Stimulated activated CD8-positive, alpha-beta memory T cell treated with anti-CD3 and anti-CD28 coated beads, Interleukin-7, amount 100 ng/mL, for 48 hours (primary cell): Measurements from ENCODE around the gene CASP6.

Experiments used
- DNase-seq, 2 donors: peaks; one replicate each; pipeline ENCODE4 v3.0.0-alpha.2; 2020; ENCODE audit warnings: low read depth in 1 of 2; ENCODE audit errors: extremely low read depth in 1 of 2

CASP6 gene

GRCh38 chr4:109702950-109703663 is at the start of gene CASP6:
TSS of gene CASP6 (minus strand) at chr4:109703445. CDS start at chr4:109703395, 50 bp downstream.
- peak; percentile 44 to 53 for DNase-seq

- no peak for DNase-seq
Observed at GRCh38 chr4:109752525-109752924, 49.3 kb upstream of the CASP6 start.

GRCh38 chr4:109751852-109752251 is 48.6 kb upstream of the CASP6 start:
- DNase-seq: no peak

GRCh38 chr4:109750652-109751244 is 47.5 kb upstream of the CASP6 start:
- no peak for DNase-seq

- DNase-seq: no peak
Observed at GRCh38 chr4:109749388-109750082, 46.3 kb upstream of the CASP6 start.

GRCh38 chr4:109748114-109748513 is 44.9 kb upstream of the CASP6 start:
- no peak for DNase-seq

GRCh38 chr4:109746728-109747127 is 43.5 kb upstream of the CASP6 start:
- no peak for DNase-seq

GRCh38 chr4:109745830-109746229 is 42.6 kb upstream of the CASP6 start:
- no peak for DNase-seq

GRCh38 chr4:109739547-109739946 is 36.3 kb upstream of the CASP6 start:
- DNase-seq: no peak

- no peak for DNase-seq
Observed at GRCh38 chr4:109738104-109738872, 35.0 kb upstream of the CASP6 start.

- no peak for DNase-seq
Observed at GRCh38 chr4:109735566-109736365, 32.5 kb upstream of the CASP6 start.

GRCh38 chr4:109733728-109734127 is 30.5 kb upstream of the CASP6 start:
- DNase-seq: no peak

- no peak for DNase-seq
Observed at GRCh38 chr4:109730619-109731545, 27.6 kb upstream of the CASP6 start.

GRCh38 chr4:109729718-109730618 is 26.7 kb upstream of the CASP6 start, which contains the start of gene PLA2G12A:
TSS of gene PLA2G12A (minus strand) at chr4:109730070. CDS start at chr4:109729809, 261 bp downstream.
- peak; percentile 53 to 58 for DNase-seq

GRCh38 chr4:109729117-109729717 is 26.0 kb upstream of the CASP6 start:
- DNase-seq: peak; percentile 7 to 13

GRCh38 chr4:109728385-109728784 is 25.1 kb upstream of the CASP6 start:
- DNase-seq: no peak

GRCh38 chr4:109723110-109723509 is 19.9 kb upstream of the CASP6 start:
- no peak for DNase-seq

GRCh38 chr4:109722357-109722756 is 19.1 kb upstream of the CASP6 start:
- no peak for DNase-seq
